DND-41 (cell line): Measurements from ENCODE around the gene SAFB2.

Experiments
- CTCF ChIP-seq: IDR thresholded peaks from 2 replicates; pipeline ENCODE4 v1.5.1; 2012; ENCODE audit warnings: borderline replicate concordance, low read length, moderate library complexity, mild to moderate bottlenecking; ENCODE audit not compliant: poor library complexity, severe bottlenecking; ENCODE audit errors: extremely low read depth
- EZH2 ChIP-seq: IDR thresholded peaks from 3 replicates; pipeline ENCODE4 v1.6.1; 2012; ENCODE audit warnings: borderline replicate concordance, low read depth, mild to moderate bottlenecking, moderate library complexity, low read length, inconsistent platforms; ENCODE audit not compliant: severe bottlenecking

- TF ChIP-seq CTCF (no peak), EZH2 (no peak)
Measured at GRCh38 chr19:5592531-5593342, 29.8 kb downstream of the SAFB2 start.
